HG03039 (cell line): ENCODE measurements around the gene HAPLN2.

Source experiments
- ATAC-seq: cut with Tn5 transposase; IDR thresholded peaks from one replicate; pipeline ENCODE4 v1.9.1; 2021; ENCODE audit warnings: mild to moderate bottlenecking, moderate library complexity; ENCODE audit not compliant: unreplicated experiment

Gene HAPLN2

GRCh38 chr1:156660752-156661112 lies 41.5 kb downstream of the HAPLN2 start:
- ATAC-seq: peak; percentile 14

- ATAC-seq: no peak
These were observed 43.0 kb downstream of the HAPLN2 start for GRCh38 chr1:156662005-156662799.

- ATAC-seq: no peak
These were observed 43.5 kb downstream of the HAPLN2 start for GRCh38 chr1:156662800-156663055.

GRCh38 chr1:156663178-156663577 lies 44.0 kb downstream of the HAPLN2 start:
- ATAC-seq: no peak

GRCh38 chr1:156664046-156664766 lies 45.0 kb downstream of the HAPLN2 start:
- no peak for ATAC-seq

- no peak for ATAC-seq
These were observed 45.7 kb downstream of the HAPLN2 start for GRCh38 chr1:156664767-156665411.

- ATAC-seq: no peak
These were observed 46.3 kb downstream of the HAPLN2 start for GRCh38 chr1:156665539-156665938.

GRCh38 chr1:156666862-156667609 lies 47.8 kb downstream of the HAPLN2 start:
- no peak for ATAC-seq

GRCh38 chr1:156667610-156667967 lies 48.4 kb downstream of the HAPLN2 start:
- no peak for ATAC-seq

GRCh38 chr1:156667968-156668709 lies 48.9 kb downstream of the HAPLN2 start:
- ATAC-seq: no peak

GRCh38 chr1:156668801-156669637 lies 49.8 kb downstream of the HAPLN2 start:
- ATAC-seq: no peak

- ATAC-seq: no peak
These were observed 50.6 kb downstream of the HAPLN2 start for GRCh38 chr1:156669794-156670193.

- no peak for ATAC-seq
These were observed 51.1 kb downstream of the HAPLN2 start for GRCh38 chr1:156670359-156670758.

- no peak for ATAC-seq
These were observed 51.6 kb downstream of the HAPLN2 start for GRCh38 chr1:156670791-156671190.

GRCh38 chr1:156671804-156672203 lies 52.6 kb downstream of the HAPLN2 start:
- no peak for ATAC-seq

- no peak for ATAC-seq
These were observed 54.3 kb downstream of the HAPLN2 start for GRCh38 chr1:156673387-156674121.
